ENCODE data around the gene DIP2C. TPM values are rescaled to one million over a fixed set of nuclear protein-coding genes. Genes with fewer than 3 reads are reported as not detected.

The DIP2C gene
- polyA plus RNA-seq, 1 of the 3 experiments (the other 2 are of a cell fraction): 8.7 TPM

GRCh38 chr10:408236-408635 lies 281.2 kb downstream of the DIP2C start:
- ChIA-PET CTCF (interaction anchor here (0.8 kb wide), 1 partner anchor 46 kb away, joined by 3 read pairs; no protein-coding TSS in a partner anchor), POLR2A (no interaction called here)
- DNase-seq: no peak
- Histone ChIP-seq H3F3A (replicated peaks; ENCODE audit: insufficient read depth) (peaks cover 20% of the 10 kb centered on the region), H3K27ac (ENCODE audit: low read depth in 2 of 2, low read length in 1 of 2) (no peak overlapping the region), H3K4me1 (ENCODE audit: control insufficient read depth in 1 of 2, insufficient read depth in 2 of 2, low read depth in 1 of 2, low read length in 1 of 2) (peaks cover 3 to 9% of the 10 kb centered on the region in 2 experiments; a peak in 3 of 4 replicates), H3K4me3 (ENCODE audit: low read depth in 2 of 2, low read length in 1 of 2) (no peak overlapping the region), H3K4me2 (no peak overlapping the region), H3K9me2 (no peaks in the 10 kb centered on the region), H4K20me1 (ENCODE audit: insufficient read depth) (no peaks in the 10 kb centered on the region), H3K79me2 (ENCODE audit: insufficient read depth) (no peaks in the 10 kb centered on the region), H3K27me3 (ENCODE audit: insufficient read depth) (no peaks in the 10 kb centered on the region), H3K9ac (no peak overlapping the region), H3K36me3 (replicated peaks in 1 of 2; ENCODE audit: control insufficient read depth in 1 of 2, insufficient read depth in 2 of 2, low read length in 1 of 2) (peaks cover 28 to 29% of the 10 kb centered on the region in 2 experiments), H2AFZ (ENCODE audit: low read depth) (no peak overlapping the region), H3K9me3 (no peaks in the 10 kb centered on the region)
- WGBS (ENCODE audit: low lambda C conversion rate): 91% methylated on average over 3 of the region's 3 CpGs
- TF ChIP-seq, protein P1, sequence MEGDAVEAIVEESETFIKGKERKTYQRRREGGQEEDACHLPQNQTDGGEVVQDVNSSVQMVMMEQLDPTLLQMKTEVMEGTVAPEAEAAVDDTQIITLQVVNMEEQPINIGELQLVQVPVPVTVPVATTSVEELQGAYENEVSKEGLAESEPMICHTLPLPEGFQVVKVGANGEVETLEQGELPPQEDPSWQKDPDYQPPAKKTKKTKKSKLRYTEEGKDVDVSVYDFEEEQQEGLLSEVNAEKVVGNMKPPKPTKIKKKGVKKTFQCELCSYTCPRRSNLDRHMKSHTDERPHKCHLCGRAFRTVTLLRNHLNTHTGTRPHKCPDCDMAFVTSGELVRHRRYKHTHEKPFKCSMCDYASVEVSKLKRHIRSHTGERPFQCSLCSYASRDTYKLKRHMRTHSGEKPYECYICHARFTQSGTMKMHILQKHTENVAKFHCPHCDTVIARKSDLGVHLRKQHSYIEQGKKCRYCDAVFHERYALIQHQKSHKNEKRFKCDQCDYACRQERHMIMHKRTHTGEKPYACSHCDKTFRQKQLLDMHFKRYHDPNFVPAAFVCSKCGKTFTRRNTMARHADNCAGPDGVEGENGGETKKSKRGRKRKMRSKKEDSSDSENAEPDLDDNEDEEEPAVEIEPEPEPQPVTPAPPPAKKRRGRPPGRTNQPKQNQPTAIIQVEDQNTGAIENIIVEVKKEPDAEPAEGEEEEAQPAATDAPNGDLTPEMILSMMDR (IDR thresholded peaks at IDR 0.05): no peak
- TF ChIP-seq EZH2phosphoT487 (IDR thresholded peaks at IDR 0.05; ENCODE audit: borderline replicate concordance, low read depth) (no peak), RAD21 (IDR thresholded peaks at IDR 0.05; ENCODE audit: low read length) (no peak), GABPA (IDR thresholded peaks at IDR 0.05; ENCODE audit: low read depth) (no peak), YY1 (IDR thresholded peaks at IDR 0.05; ENCODE audit: low read depth) (no peak), MEF2A (IDR thresholded peaks at IDR 0.05; ENCODE audit: borderline replicate concordance, low read depth) (no peak), NFIC (IDR thresholded peaks at IDR 0.05; ENCODE audit: borderline replicate concordance) (no peak), FOXJ3 (CRISPR knock-in tag; IDR thresholded peaks at IDR 0.05) (no peak), USF1 (IDR thresholded peaks at IDR 0.05; ENCODE audit: borderline replicate concordance, low read depth) (no peak), MXI1 (IDR thresholded peaks at IDR 0.05; ENCODE audit: low read depth, low read length) (no peak), RFX5 (IDR thresholded peaks at IDR 0.05; ENCODE audit: low read length) (no peak), TCF12 (IDR thresholded peaks at IDR 0.05) (no peak), FOSL2 (IDR thresholded peaks at IDR 0.05; ENCODE audit: borderline replicate concordance, low read depth) (no peak), TEAD4 (IDR thresholded peaks at IDR 0.05; ENCODE audit: borderline replicate concordance, insufficient read depth) (no peak)
- TF ChIP-seq, protein P2, sequence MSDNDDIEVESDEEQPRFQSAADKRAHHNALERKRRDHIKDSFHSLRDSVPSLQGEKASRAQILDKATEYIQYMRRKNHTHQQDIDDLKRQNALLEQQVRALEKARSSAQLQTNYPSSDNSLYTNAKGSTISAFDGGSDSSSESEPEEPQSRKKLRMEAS (IDR thresholded peaks at IDR 0.05; ENCODE audit: low read depth): no peak
- TF ChIP-seq, protein P3, sequence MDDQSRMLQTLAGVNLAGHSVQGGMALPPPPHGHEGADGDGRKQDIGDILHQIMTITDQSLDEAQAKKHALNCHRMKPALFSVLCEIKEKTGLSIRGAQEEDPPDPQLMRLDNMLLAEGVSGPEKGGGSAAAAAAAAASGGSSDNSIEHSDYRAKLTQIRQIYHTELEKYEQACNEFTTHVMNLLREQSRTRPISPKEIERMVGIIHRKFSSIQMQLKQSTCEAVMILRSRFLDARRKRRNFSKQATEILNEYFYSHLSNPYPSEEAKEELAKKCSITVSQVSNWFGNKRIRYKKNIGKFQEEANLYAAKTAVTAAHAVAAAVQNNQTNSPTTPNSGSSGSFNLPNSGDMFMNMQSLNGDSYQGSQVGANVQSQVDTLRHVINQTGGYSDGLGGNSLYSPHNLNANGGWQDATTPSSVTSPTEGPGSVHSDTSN (IDR thresholded peaks at IDR 0.05): no peak
